DND-41 (cell line): ENCODE results near the gene CLDN6.
A peak's percentile ranks its signal among the peaks of the same experiment; 100 is the strongest.

Experiments
- ATAC-seq: fragments of 200-7000 bp; cut with Tn5 transposase; 3 replicates; pipeline ENCODE4 v1.9.1; 2021; ENCODE audit warnings: low read depth; ENCODE audit not compliant: insufficient read depth
- DNase-seq: peaks from one replicate; pipeline ENCODE4 v3.0.0-alpha.2; 2020
- H2AFZ ChIP-seq: 2 replicates; pipeline ENCODE4 v1.6.0; 2012; ENCODE audit warnings: low read depth, low read length
- H3K27ac ChIP-seq: 2 replicates; pipeline ENCODE4 v1.5.1; 2012; ENCODE audit warnings: low read length, inconsistent platforms
- H3K27me3 ChIP-seq: fragments of 200-600 bp; sonication (generic); 2 replicates; pipeline ENCODE4 v1.6.0; 2012; ENCODE audit warnings: low read length, mild to moderate bottlenecking, inconsistent platforms; ENCODE audit not compliant: insufficient read depth, poor library complexity
- H3K36me3 ChIP-seq: 2 replicates; pipeline ENCODE4 v1.5.1; 2012; ENCODE audit warnings: low read length, inconsistent platforms; ENCODE audit not compliant: insufficient read depth
- H3K4me1 ChIP-seq: 2 replicates; pipeline ENCODE4 v1.5.1; 2012; ENCODE audit warnings: mild to moderate bottlenecking, low read length; ENCODE audit not compliant: insufficient read depth
- H3K4me2 ChIP-seq: 2 replicates; pipeline ENCODE4 v1.6.0; 2012; ENCODE audit warnings: mild to moderate bottlenecking, moderate library complexity, low read length, inconsistent platforms; ENCODE audit not compliant: insufficient read depth
- H3K4me3 ChIP-seq, 2 experiments: fragments of 200-600 bp in 1 of 2; shearing (Covaris generic) in 1 of 2; 2 replicates each; pipeline ENCODE4 v1.5.1; 2012 to 2016; ENCODE audit warnings: inconsistent platforms in 2 of 2, low read length in 2 of 2, mild to moderate bottlenecking in 2 of 2, low read depth in 1 of 2, moderate library complexity in 1 of 2
- H3K79me2 ChIP-seq: 2 replicates; pipeline ENCODE4 v1.6.0; 2012; ENCODE audit warnings: low read length, inconsistent platforms; ENCODE audit not compliant: insufficient read depth
- H3K9ac ChIP-seq: 2 replicates; pipeline ENCODE4 v1.6.0; 2012; ENCODE audit warnings: low read depth, mild to moderate bottlenecking, inconsistent platforms, low read length, moderate library complexity
- H3K9me3 ChIP-seq: 2 replicates; pipeline ENCODE4 v1.5.1; 2012; ENCODE audit warnings: low read length, moderate library complexity, mild to moderate bottlenecking, inconsistent platforms; ENCODE audit not compliant: insufficient read depth, severe bottlenecking
- H4K20me1 ChIP-seq: 2 replicates; pipeline ENCODE4 v1.6.0; 2012; ENCODE audit warnings: low read length; ENCODE audit not compliant: insufficient read depth
- CTCF ChIP-seq: IDR thresholded peaks from 2 replicates; pipeline ENCODE4 v1.5.1; 2012; ENCODE audit warnings: borderline replicate concordance, low read length, moderate library complexity, mild to moderate bottlenecking; ENCODE audit not compliant: poor library complexity, severe bottlenecking; ENCODE audit errors: extremely low read depth
- EZH2 ChIP-seq: IDR thresholded peaks from 3 replicates; pipeline ENCODE4 v1.6.1; 2012; ENCODE audit warnings: borderline replicate concordance, low read depth, mild to moderate bottlenecking, moderate library complexity, low read length, inconsistent platforms; ENCODE audit not compliant: severe bottlenecking

CLDN6 gene

GRCh38 chr16:3004319-3004718 is 13.7 kb downstream of the CLDN6 start:
- peaks cover 48% of the 10 kb centered on the region for H3K4me1 ChIP-seq
- H2AFZ ChIP-seq: no peak overlapping the region
- peaks cover 5% of the 10 kb centered on the region; the same call in 1 of the 2 replicates for H4K20me1 ChIP-seq
- no peaks in the 10 kb centered on the region for H3K9me3 ChIP-seq
- H3K27me3 ChIP-seq: no peaks in the 10 kb centered on the region
- H3K36me3 ChIP-seq: no peaks in the 10 kb centered on the region
- peak overlapping the region; percentile 83; the same call in 1 of the 2 replicates for H3K4me2 ChIP-seq
- TF ChIP-seq CTCF (no peak), EZH2 (no peak)
- DNase-seq (peak; percentile 30), ATAC-seq (no peak)
- H3K27ac ChIP-seq: no peak overlapping the region
- peak overlapping the region in 1 of 2 experiments; percentile 61; a peak in 2 of 4 replicates for H3K4me3 ChIP-seq
- H3K79me2 ChIP-seq: no peaks in the 10 kb centered on the region
- H3K9ac ChIP-seq: peak overlapping the region; percentile 55; the same call in 1 of the 2 replicates

GRCh38 chr16:3003582-3004270 is 14.3 kb downstream of the CLDN6 start:
- Histone ChIP-seq H3K4me1 (peaks cover 42% of the 10 kb centered on the region), H3K27ac (no peak overlapping the region), H3K27me3 (no peaks in the 10 kb centered on the region), H3K9ac (peak overlapping the region; percentile 55; the same call in 1 of the 2 replicates), H2AFZ (peak overlapping the region; percentile 88), H3K79me2 (no peaks in the 10 kb centered on the region), H4K20me1 (peaks cover 5% of the 10 kb centered on the region; the same call in 1 of the 2 replicates), H3K4me2 (peak overlapping the region; percentile 83), H3K9me3 (no peaks in the 10 kb centered on the region), H3K4me3 (peak overlapping the region in 1 of 2 experiments; percentile 61; a peak in 2 of 4 replicates), H3K36me3 (no peaks in the 10 kb centered on the region)
- peak; percentile 99 for DNase-seq
- ATAC-seq: peak; percentile 98
- TF ChIP-seq EZH2 (no peak), CTCF (peak; percentile 75)

DNA sequence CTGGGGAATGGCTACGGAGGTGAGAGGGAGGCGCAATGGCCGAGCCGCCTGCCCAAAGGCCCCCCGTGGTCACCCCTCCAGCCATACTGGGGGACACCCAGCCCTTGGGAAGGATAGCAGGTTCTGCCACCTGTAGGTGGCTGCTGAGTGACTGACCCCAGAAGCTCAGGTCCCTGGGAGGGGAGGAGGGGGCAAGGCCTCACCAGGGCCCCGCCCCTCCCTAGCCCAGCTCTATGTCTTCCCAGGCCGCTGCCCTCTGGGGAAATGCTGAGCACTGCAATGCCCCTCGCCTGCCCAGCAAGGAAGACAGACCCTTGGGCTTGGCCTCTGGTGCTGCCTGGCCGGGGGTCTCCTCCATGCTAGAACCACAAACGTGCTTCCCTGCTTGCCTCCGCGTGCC is 16.7 kb downstream of the CLDN6 start:
- Histone ChIP-seq H3K9ac (no peak overlapping the region), H3K27me3 (no peaks in the 10 kb centered on the region), H3K9me3 (no peaks in the 10 kb centered on the region), H3K79me2 (no peaks in the 10 kb centered on the region), H3K4me1 (peaks cover 18% of the 10 kb centered on the region), H4K20me1 (no peaks in the 10 kb centered on the region), H3K27ac (no peak overlapping the region), H3K4me3 (no peak overlapping the region), H3K36me3 (no peaks in the 10 kb centered on the region), H2AFZ (no peak overlapping the region), H3K4me2 (no peak overlapping the region)
- ATAC-seq: no peak
- DNase-seq: no peak
- TF ChIP-seq CTCF: no peak
- TF ChIP-seq EZH2: no peak
